Measurements from ENCODE around the gene EGF.
"Not testable (repeated sequence)": the region's sequence is repeated elsewhere in the genome, so short reads cannot be mapped to it uniquely, and the experiment has no call there.

Gene EGF

GRCh38 chr4:110014233-110014632, 101.5 kb downstream of the EGF start:
- Mint-ChIP-seq H3K4me1 (no peaks in the 10 kb centered on the region), H3K36me3 (no peaks in the 10 kb centered on the region), H3K27ac (no peak overlapping the region), H3K4me3 (no peak overlapping the region), H3K9me3 (no peaks in the 10 kb centered on the region)
- DNase-seq (ENCODE audit: low spot score in 2 of 2): no peak
- ATAC-seq: no peak

- Mint-ChIP-seq H3K9me3 (no peaks in the 10 kb centered on the region), H3K4me3 (no peak overlapping the region), H3K27ac (no peak overlapping the region), H3K36me3 (no peaks in the 10 kb centered on the region), H3K4me1 (peaks cover 6% of the 10 kb centered on the region)
- ATAC-seq: peak; percentile 51
- DNase-seq (ENCODE audit: low spot score in 2 of 2): no peak
Observed at GRCh38 chr4:110019153-110019552, 106.5 kb downstream of the EGF start.

GRCh38 chr4:110020139-110020538, 107.5 kb downstream of the EGF start:
- Mint-ChIP-seq H3K36me3 (no peaks in the 10 kb centered on the region), H3K4me3 (no peak overlapping the region), H3K27ac (no peak overlapping the region), H3K9me3 (no peaks in the 10 kb centered on the region), H3K4me1 (peaks cover 6% of the 10 kb centered on the region)
- DNase-seq (ENCODE audit: low spot score in 2 of 2) (no peak), ATAC-seq (no peak)

- no peak overlapping the region for H3K4me3 Mint-ChIP-seq
- no peak for ATAC-seq
Observed at GRCh38 chr4:110020646-110021443, 108.2 kb downstream of the EGF start.

GRCh38 chr4:110022457-110022856, 109.8 kb downstream of the EGF start:
- H3K4me3 Mint-ChIP-seq: no peak overlapping the region
- no peak overlapping the region for H3K27ac Mint-ChIP-seq
- DNase-seq (ENCODE audit: low spot score in 2 of 2) (no peak), ATAC-seq (no peak)
- H3K4me1 Mint-ChIP-seq: peaks cover 6% of the 10 kb centered on the region
- H3K36me3 Mint-ChIP-seq: no peaks in the 10 kb centered on the region
- H3K9me3 Mint-ChIP-seq: no peaks in the 10 kb centered on the region

More at GRCh38 chr4:110020646-110021443, 108.2 kb downstream of the EGF start:
- Mint-ChIP-seq H3K27ac (no peak overlapping the region), H3K4me1 (peaks cover 6% of the 10 kb centered on the region), H3K9me3 (no peaks in the 10 kb centered on the region), H3K36me3 (no peaks in the 10 kb centered on the region)
- DNase-seq (ENCODE audit: low spot score in 2 of 2): no peak

GRCh38 chr4:110025056-110025455, 112.4 kb downstream of the EGF start:
- Mint-ChIP-seq H3K27ac (no peak overlapping the region), H3K36me3 (no peaks in the 10 kb centered on the region), H3K4me3 (no peak overlapping the region), H3K9me3 (no peaks in the 10 kb centered on the region), H3K4me1 (peaks cover 6% of the 10 kb centered on the region)
- ATAC-seq (no peak), DNase-seq (ENCODE audit: low spot score in 2 of 2) (no peak)

- Mint-ChIP-seq H3K9me3 (no peaks in the 10 kb centered on the region), H3K4me1 (peaks cover 5% of the 10 kb centered on the region), H3K4me3 (no peak overlapping the region), H3K36me3 (no peaks in the 10 kb centered on the region), H3K27ac (no peak overlapping the region)
- ATAC-seq (no peak), DNase-seq (ENCODE audit: low spot score in 2 of 2) (no peak)
Observed at GRCh38 chr4:110025718-110026117, 113.0 kb downstream of the EGF start.

- H3K4me3 Mint-ChIP-seq: no peak overlapping the region
- DNase-seq (ENCODE audit: low spot score in 2 of 2) (no peak), ATAC-seq (no peak)
- H3K36me3 Mint-ChIP-seq: no peaks in the 10 kb centered on the region
- no peak overlapping the region for H3K27ac Mint-ChIP-seq
- H3K9me3 Mint-ChIP-seq: no peaks in the 10 kb centered on the region
- no peaks in the 10 kb centered on the region for H3K4me1 Mint-ChIP-seq
Observed at GRCh38 chr4:110032603-110033002, 119.9 kb downstream of the EGF start.

- no peak overlapping the region for H3K27ac Mint-ChIP-seq
- no peaks in the 10 kb centered on the region for H3K9me3 Mint-ChIP-seq
- H3K36me3 Mint-ChIP-seq: no peaks in the 10 kb centered on the region
- H3K4me3 Mint-ChIP-seq: no peak overlapping the region
- no peak for ATAC-seq
- DNase-seq (ENCODE audit: low spot score in 2 of 2): no peak
- no peaks in the 10 kb centered on the region for H3K4me1 Mint-ChIP-seq
Observed at GRCh38 chr4:110033355-110034025, 120.8 kb downstream of the EGF start.

GRCh38 chr4:110034026-110034393, 121.3 kb downstream of the EGF start:
- Mint-ChIP-seq H3K36me3 (no peaks in the 10 kb centered on the region), H3K27ac (no peak overlapping the region), H3K4me1 (no peaks in the 10 kb centered on the region), H3K9me3 (no peaks in the 10 kb centered on the region), H3K4me3 (no peak overlapping the region)
- DNase-seq (ENCODE audit: low spot score in 2 of 2): no peak
- ATAC-seq: no peak

- not testable (repeated sequence) for H3K27ac Mint-ChIP-seq; ATAC-seq; DNase-seq (ENCODE audit: low spot score in 2 of 2); H3K9me3 Mint-ChIP-seq; H3K36me3 Mint-ChIP-seq; H3K4me3 Mint-ChIP-seq; H3K4me1 Mint-ChIP-seq
Observed at GRCh38 chr4:110039164-110039563, 126.5 kb downstream of the EGF start.

GRCh38 chr4:110041735-110042134, 129.1 kb downstream of the EGF start:
- Mint-ChIP-seq H3K4me3 (no peak overlapping the region), H3K4me1 (peaks cover 6% of the 10 kb centered on the region), H3K27ac (no peak overlapping the region), H3K36me3 (peaks cover 11% of the 10 kb centered on the region), H3K9me3 (no peaks in the 10 kb centered on the region)
- DNase-seq (ENCODE audit: low spot score in 2 of 2) (no peak), ATAC-seq (no peak)

- no peak for DNase-seq (ENCODE audit: low spot score in 2 of 2)
Observed at GRCh38 chr4:110042545-110043517, 130.1 kb downstream of the EGF start.

GRCh38 chr4:110046588-110047049, 133.9 kb downstream of the EGF start:
- DNase-seq (ENCODE audit: low spot score in 2 of 2) (no peak), ATAC-seq (no peak)
- H3K4me3 Mint-ChIP-seq: no peak overlapping the region
- no peak overlapping the region for H3K27ac Mint-ChIP-seq
- H3K9me3 Mint-ChIP-seq: no peaks in the 10 kb centered on the region
- peaks cover 21% of the 10 kb centered on the region for H3K36me3 Mint-ChIP-seq
- peaks cover 11% of the 10 kb centered on the region for H3K4me1 Mint-ChIP-seq

More at GRCh38 chr4:110042545-110043517, 130.1 kb downstream of the EGF start:
- no peak overlapping the region for H3K27ac Mint-ChIP-seq
- H3K4me1 Mint-ChIP-seq: peaks cover 6% of the 10 kb centered on the region
- no peaks in the 10 kb centered on the region for H3K9me3 Mint-ChIP-seq
- ATAC-seq: no peak
- no peak overlapping the region for H3K4me3 Mint-ChIP-seq
- peaks cover 11% of the 10 kb centered on the region for H3K36me3 Mint-ChIP-seq
